IPS-NIHi11 (cell line): Measurements from ENCODE around the gene E2F1.
"Not testable (repeated sequence)": the region's sequence is repeated elsewhere in the genome, so short reads cannot be mapped to it uniquely, and the experiment has no call there.

Source experiments
- DNase-seq: peaks from one replicate; pipeline ENCODE4 v3.0.0; 2012; ENCODE audit warnings: mixed read lengths, low spot score

E2F1 gene

DNA sequence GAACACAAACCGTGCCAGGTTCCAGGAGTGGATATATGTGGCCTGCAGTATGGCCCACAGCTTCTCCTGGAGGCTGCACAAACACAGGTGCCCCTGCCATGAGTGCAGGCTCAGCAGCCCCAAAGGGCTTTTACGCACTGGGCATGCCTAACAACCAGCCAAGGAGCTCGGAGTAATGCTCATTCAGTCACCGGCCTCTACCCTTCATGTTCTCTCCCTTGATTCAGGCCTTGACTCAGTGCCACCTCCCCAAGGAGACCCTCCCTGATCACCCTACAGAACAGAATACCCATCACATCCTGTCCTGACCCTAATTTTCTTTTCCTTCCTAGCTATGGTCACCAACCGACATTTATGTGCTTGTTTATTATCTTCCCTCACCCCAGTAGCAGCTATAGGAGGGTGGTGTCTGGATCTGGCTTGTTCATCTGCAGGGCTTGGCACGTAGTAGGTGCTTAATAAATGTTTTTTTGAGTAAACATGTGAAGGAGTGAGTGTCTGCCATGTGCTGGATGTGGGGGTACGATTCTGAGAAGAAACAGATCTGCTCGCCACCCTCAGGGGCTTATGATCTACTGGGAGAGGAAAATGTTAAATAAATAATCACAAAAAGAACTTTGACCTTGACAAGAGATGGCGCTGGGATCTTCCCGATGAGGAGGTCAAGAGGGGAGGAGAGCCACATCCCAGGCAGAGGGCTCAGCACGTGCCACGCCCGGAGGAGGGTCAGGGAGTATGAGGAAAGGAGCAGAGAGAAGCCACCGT lies 24.7 kb upstream of the E2F1 start:
- no peak for DNase-seq

DNA sequence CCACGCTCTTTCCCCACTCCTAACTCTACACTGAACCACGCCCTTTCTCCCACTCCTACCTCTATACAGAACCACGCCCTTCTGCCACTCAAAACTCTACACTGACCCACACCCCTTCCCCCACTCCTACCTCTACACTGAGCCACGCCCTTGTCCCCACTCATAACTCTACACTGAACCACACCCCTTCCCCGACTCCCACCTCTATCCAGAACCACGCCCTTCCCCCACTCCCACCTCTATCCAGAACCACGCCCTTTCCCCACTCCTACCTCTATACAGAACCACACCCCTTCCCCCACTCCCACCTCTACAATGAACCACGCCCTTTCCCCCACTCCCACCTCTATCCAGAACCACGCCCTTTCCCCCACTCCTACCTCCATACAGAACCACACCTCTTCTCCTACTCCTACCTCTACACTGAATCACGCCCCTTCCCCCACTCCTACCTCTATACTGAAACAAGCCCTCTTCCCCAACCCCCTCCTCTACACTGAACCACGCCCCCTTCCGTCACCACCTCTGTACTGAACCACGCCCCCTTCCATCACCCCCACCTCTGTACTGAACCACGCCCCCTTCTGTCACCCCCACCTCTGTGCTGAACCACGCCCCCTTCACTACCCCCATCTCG lies 23.8 kb upstream of the E2F1 start:
- DNase-seq = no peak

DNA sequence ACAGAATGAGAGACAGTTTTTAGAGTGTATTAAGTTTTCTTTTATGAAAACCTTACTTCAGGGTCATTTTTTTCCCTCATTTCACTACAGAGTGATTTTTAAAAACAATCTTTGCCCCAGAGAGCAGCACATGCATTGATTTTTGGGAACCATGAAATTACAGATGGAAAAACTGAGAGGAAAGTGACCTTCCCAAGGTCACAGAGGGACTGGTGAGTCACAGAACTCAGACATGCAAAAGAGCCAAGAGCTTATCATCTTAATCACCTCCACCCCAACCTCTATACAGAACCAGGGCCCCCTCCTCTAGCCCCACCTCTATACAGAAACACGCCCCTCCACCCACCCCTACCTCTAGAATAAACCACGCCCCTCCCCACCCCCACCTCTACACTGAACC lies 23.2 kb upstream of the E2F1 start:
- no peak for DNase-seq

DNA sequence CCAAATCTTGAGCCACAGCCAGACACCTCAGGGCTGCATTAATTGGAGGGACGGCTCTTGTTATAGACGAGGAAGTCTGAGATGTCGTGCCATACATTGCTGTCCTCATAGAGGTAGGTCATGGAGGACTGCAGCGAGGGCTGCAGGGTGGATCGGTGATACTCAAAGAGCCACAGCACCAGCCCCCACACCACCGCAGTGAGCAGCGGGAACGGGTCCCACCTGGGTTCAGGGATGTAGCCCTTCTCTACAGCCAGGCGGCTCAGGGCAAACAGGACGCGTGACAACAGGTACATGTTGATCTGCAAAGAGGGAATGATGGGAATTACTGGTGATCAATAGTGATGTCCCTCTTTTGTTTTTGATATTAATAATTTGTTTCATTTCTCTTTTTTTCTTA lies 21.5 kb upstream of the E2F1 start:
- no peak for DNase-seq

DNA sequence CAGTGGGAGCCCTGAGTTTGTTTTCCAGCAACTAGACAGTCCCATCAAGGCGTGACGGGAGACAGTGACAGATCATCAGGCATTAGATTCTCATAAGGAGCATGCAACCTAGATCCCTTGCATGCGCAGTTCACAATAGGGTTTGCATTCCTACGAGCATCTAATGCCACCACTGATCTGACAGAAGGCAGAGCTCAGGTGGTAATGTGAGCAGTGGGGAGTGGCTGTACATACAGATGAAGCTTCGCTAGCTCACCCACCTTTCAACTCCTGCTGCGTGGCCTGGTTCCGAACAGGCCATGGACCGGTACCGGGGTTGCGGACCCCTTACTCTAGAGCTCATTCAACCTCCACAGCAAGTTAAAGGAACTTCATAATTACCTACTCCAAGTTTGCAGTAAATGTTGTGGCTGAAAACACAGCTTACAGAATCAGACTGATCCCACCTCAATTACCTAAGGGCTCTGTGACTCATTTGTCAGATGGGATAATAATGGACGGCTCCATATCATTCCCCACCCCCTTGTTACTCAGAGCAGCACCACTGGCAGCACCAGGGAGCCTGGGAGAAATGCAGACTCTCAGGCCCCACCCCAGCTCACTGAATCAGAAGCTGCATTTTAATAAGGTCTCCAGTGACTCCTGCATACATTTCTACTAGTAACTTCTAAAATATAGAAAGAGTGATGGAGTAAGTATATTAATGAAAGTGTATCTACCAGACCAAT lies 18.2 kb upstream of the E2F1 start:
- no peak for DNase-seq

DNA sequence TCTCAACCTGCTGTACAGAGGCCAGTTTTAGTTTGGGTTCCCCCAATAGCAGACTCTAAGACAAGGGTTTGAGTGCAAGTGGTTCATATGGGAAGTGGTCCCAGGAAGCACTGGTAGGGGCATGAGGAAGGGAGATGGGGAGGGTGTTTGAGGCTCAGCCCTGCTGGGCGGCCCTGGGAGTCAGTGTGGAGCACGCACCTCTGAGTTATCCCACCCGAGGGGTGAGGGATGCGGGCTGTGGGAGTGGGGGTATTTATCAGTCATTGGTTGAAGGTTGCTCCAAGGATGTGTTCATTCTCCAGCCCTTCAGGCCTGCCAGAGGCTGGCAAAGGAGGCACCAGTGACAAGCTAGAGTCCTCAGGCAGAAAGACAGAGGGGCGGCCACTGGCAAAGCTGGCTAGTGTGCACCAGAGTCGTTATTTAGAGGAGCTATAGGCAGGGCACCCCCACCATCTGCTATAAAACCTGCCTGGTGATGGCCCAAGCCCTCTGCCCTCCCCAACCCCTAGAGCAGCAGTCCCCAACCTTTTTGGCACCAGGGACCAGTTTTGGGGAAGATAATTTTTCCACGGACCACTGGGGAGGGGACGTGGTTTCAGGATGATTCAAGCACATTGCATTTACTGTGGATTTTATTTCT lies 17.4 kb upstream of the E2F1 start:
- no peak for DNase-seq

DNA sequence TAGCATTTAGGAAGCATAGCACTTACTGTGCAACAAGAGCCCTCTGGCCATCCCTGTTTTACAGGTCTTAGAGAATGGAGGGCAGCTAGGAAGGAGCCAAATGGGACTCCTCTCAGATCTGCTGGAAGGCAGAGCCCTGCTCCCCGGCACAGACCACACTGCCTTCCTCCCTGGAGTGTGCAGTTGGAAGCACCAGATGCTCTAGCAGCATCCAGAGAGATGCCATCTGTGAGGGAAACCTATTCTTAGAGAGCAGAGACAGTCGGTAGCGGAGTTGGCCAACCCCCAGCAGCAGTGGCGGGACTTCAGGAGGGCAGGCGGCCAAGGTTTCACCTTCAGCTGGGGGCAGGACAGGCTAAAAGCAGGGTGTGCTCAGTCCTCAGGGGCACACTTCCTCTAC lies 16.7 kb upstream of the E2F1 start:
- no peak for DNase-seq

DNA sequence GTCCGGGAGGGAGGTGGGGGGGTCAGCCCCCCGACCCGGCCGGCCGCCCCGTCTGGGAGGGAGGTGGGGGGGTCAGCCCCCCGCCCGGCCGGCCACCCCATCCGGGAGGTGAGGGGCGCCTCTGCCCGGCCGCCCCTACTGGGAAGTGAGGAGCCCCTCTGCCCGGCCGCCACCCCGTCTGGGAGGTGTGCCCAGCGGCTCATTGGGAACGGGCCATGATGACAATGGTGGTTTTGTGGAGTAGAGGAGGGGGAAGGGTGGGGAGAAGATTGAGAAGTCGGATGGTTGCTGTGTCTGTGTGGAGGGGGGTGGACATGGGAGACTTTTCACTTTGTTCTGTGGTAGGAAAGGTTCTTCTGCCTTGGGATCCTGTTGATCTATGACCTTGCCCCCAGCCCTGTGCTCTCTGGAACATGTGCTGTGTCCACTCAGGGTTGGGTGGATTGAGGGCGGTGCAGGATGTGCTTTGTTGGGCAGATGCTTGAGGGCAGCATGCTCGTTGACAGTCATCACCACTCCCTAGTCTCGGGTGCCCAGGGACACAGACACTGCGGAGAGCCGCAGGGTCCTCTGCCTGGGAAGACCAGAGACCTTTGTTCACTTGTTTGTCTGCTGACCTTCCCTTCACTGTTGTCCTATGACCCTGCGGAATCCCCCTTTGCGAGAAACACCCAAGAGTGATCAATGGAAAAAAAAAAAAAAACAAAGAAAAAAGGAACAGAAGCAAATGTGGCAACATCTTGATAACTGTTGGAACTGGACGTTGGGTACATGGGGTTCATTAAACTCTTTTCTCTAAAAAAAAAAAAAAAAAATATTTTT lies 15.7 kb upstream of the E2F1 start:
- DNase-seq = no peak

DNA sequence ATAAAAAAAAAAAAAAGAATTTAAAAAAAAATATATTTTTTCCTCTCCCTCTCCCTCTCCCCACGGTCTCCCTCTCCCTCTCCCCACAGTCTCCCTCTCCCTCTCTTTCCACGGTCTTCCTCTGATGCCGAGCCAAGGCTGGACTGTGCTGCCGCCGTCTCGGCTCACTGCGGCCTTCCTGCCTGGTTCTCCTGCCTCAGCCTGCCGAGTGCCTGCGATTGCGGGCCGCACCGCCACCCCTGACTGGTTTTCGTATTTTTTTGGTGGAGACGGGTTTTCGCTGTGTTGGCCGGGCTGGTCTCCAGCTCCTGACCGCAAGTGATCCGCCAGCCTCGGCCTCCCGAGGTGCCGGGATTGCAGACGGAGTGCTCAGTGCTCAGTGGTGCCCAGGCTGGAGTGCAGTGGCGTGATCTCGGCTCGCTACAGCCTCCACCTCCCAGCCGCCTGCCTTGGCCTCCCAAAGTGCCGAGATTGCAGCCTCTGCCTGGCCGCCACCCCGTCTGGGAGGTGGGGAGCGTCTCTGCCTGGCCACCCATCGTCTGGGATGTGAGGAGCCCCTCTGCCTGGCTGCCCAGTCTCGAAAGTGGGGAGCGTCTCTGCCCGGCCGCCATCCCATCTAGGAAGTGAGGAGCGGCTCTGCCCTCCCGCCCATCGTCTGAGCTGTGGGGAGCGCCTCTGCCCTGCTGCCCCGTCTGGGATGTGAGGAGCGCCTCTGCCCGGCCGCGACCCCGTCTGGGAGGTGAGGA lies 14.7 kb upstream of the E2F1 start:
- not testable (repeated sequence) for DNase-seq

DNA sequence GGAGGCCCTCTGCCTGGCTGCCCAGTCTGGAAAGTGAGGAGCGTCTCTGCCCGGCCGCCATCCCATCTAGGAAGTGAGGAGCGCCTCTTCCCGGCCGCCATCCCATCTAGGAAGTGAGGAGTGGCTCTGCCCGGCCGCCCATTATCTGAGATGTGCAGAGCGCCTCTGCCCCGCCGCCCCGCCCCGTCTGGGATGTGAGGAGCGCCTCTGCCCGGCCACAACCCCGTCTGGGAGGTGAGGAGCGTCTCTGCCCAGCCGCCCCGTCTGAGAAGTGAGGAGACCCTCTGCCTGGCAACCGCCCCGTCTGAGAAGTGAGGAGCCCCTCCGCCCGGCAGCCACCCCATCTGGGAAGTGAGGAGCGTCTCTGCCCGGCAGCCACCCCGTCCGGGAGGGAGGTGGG lies 12.8 kb upstream of the E2F1 start:
- DNase-seq = not testable (repeated sequence)

DNA sequence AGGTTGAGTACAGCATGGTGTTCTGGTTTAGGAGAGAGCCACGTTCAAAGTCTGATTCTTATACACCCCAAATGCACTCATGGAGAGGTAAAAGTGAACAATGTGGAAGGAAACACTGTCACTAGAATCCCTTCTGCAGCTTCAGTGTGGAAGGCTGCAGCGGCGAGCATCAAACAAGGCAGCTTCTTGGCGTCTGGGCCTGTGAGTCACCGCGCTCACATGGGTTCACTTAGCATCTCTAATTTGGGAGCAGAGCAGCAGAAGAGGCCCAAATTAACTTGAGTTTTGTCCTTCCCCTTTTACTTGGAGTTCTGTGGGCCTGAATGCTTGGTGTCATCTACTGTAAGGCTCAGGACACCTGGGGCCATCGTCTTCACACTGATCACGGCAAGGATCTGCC lies 10.9 kb upstream of the E2F1 start:
- DNase-seq = no peak

DNA sequence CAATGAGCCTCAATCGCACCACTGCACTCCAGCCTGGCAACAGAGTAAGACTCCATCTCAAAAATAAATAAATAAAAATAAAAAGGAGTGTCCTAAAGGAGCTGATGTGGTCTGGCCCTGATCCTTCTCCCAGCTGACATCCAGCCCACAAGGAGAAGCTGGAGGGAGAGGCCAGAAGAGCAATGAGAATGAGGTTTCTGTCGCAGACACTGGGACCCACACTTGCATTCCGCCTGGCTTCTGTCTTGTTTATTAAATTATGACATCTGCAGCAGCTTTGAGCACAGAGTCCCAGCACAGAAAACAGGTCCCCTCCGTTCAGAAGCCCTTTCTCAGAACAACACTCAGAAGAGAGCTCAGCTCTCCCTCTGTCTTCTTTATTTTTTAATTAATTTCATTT lies 10.3 kb upstream of the E2F1 start:
- DNase-seq = no peak

DNA sequence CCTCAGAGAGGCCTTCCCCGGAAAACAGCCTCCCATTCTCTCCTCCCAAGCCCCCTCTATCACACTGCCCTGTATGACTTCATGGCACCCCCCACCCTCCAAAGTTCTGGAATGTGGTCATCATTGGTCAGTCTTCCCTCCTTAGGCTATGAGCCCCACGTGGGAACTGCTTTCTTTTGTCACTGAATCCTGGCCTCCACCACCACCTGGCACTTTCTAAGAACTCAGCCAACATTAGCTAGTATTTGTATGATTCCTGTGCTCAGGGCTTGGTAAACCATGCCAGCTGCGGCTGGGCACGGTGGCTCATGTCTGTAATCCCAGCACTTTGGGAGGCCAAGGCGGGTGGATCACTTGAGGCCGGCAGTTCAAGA lies 8.4 kb upstream of the E2F1 start:
- DNase-seq = no peak

DNA sequence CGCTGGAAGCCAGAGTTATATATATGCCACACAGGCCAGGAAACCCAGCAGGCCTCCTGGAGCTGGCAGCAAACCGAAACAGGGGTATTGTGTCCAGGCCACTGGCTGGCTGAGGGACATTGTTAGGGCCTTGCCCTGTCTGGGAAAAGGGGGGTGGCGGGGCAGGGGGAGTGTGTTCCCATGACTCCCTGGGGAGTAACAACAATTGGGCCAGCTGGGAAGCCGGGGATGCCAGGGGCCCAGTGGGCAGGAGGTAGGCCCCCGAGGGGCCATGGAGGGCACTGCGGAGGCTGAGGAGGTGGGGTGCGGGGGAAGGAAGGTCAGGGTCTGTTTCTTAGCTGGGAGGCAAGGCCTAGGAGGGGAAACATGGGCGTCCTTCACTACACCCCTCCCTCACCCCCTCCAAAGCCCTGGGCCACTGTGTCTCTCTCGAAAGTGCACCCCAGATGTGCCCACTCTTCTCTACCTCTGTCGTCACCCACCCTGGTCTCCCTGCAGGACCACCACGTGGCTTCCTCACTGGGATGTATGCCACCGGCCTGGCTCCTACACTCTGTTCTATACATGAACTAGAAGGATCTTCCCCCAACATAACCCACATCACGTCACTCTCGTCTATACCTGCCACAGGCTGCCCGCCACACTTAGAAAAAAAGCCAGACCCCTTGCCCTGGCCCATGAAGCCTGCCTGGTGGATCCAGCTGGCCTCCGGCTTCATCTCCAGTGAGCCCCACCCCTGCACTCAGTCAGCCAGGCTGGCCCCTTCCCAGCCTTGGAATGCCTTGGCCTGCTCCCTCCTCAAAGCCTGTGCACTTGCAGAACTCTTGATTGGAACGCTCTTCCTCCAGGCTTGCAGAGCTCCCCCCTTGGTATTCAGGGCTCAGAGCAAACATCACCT lies 7.8 kb upstream of the E2F1 start:
- DNase-seq = peak; percentile 49

DNA sequence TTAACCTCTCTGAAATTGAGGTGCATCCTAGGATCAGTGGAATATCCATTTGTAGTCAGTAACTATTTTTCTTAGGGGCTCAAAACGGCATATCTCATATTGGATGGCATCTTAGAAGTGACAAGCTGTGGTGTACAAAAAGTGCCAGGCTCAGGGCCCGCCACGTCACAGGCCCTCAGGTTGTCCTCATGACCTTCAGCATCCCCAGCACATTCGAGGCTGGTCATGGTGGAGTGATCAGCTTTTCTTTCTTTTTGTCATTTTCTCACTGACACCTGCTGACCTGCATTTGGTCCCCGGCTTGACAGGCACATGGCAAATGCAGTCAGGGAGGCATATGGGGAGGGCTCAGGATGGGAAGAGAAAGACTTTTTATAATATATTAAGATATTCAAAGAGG lies 7.1 kb upstream of the E2F1 start:
- no peak for DNase-seq

DNA sequence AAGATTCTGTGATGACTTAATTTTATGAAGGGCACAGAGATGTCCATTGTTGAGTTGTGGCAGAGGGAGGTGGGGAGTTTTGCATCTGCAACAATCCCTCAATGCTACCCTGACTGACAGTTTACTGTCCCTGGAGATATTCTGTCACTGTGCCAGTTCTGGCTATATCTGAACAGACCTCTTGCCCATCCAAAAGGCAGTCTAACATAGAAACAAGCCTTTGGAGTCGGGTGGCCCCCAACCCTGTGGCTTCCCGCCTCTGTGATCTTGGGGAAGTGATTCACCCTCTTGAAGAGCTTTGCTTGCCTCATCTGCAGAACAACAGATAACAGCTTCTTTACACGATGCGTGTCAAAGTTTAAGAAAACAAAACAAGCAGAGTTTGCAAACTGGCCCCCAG lies 3.8 kb upstream of the E2F1 start:
- no peak for DNase-seq

DNA sequence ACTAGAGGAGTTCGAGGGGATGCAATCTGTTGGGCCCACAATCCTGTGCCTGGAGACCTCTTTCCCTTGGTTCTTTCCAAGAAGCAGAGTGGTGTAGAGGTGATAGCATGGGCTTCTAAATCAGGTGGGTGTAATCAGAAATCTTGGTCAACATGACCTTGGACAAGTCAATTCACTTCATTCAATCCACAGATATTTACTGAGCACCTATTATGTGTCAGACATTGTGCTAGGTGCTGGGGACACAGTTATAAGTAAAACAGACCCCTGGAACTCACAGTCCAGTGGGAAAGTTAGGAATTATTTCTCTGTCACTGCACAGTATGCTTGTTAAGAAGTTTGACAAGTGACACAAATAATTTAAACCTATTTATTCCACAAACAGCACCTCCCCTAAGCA lies 3.3 kb upstream of the E2F1 start:
- no peak for DNase-seq

DNA sequence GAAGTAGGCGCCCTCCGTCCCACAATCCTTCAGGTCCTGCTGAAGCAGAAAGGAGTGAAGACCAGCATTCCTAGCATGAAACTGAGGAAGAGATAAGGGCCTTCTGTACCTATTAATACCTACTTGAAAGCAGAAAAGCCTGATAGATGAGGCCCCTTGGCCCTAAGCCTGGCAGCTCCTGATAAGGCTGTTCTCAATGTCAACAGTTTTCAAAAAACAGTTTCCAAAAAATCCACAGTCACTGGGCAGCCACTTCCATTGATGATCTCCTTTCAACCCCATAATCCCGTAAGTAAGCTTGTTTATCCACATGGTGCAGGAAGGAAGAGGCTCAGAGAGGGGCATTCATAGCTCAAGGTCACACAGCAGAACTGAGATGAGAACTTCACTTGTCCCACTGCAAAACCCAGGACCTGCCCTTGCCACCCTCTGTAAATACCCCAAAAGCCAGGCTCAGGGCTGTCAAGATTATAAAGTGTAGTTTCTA lies 2.8 kb upstream of the E2F1 start:
- no peak for DNase-seq

DNA sequence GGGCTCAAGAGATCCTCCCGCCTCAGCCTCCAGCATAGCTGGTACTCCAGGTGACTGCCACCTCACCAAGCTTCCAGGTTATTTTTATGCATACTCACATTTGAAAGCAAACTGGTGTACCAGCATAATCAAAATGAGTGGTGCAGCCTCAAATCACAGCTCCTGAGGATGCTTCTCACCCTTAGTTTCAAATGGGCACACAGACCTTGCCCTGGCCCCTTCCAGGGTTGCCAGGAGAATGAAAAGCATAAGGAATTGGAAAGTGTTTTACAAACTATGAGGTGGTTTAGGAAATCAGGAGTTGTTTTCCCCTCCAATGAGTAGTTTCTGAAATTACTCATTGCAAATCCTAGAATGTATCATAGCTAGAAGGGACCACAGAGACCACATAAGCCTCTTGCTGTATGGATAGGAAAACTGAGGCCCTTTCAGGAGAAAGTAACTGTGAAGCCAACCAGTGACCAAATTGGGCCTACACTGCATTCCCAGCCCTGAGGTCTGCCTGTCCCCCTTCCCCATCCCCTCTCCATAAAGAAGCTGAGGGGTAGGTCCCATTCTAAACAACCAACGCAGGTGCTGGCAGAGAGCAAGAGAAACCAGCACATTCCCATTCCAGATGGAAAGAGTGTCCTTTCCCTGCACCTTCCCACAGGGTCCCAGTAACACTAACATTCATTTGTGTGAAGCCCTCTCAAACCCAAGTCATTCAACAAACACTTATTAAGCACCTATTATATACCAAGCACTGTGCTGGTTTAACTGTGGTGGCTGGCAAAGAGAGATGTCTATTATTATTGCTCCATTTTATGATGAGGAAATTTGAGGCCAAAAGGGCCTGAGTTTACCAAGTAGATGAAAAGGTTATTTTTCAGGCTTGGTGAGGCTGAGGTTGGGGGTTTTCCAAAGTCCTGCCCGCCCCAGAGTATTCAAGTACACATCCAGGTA lies 2.1 kb upstream of the E2F1 start:
- DNase-seq = no peak
